ENCODE results near the gene BCL11A. TPM values are rescaled to one million over a fixed set of nuclear protein-coding genes. Genes with fewer than 3 reads are reported as not detected.

BCL11A gene
- polyA plus RNA-seq, 1 donor (not counting 4 experiments of a cell fraction or from before 2014, with no cell fraction given), result 5.0 TPM

- DNase-seq (ENCODE audit: low read depth, low spot score) (peak; percentile 21), FAIRE-seq (peak; percentile 79)
- Histone ChIP-seq H3K4me1 (ENCODE audit: control insufficient read depth, extremely low read depth, insufficient read depth, low read length) (peaks cover 50% of the 10 kb centered on the region), H3K9ac (ENCODE audit: control insufficient read depth, extremely low read depth, insufficient read depth, low read length) (peak overlapping the region; percentile 58), H3K79me2 (ENCODE audit: control insufficient read depth, insufficient read depth, low read length) (no peaks in the 10 kb centered on the region), H3K4me3 (ENCODE audit: control insufficient read depth in 2 of 3, extremely low read depth in 1 of 3, insufficient read depth in 2 of 3, low read depth in 1 of 3, low read length in 3 of 3) (peak overlapping the region in 2 of 3 experiments; percentile 39 to 52), H3K9me1 (ENCODE audit: control insufficient read depth, extremely low read depth, insufficient read depth, low read length) (no peaks in the 10 kb centered on the region), H4K20me1 (ENCODE audit: control insufficient read depth, extremely low read depth, insufficient read depth, low read length) (no peaks in the 10 kb centered on the region), H3K9me3 (ENCODE audit: control insufficient read depth, low read depth, low read length) (no peaks in the 10 kb centered on the region), H3K4me2 (ENCODE audit: control insufficient read depth, extremely low read depth, insufficient read depth, low read depth, low read length) (peak overlapping the region; percentile 82), H3K27ac (ENCODE audit: control insufficient read depth, insufficient read depth, low read length) (peak overlapping the region; percentile 86), H3K36me3 (ENCODE audit: control insufficient read depth in 2 of 2, extremely low read depth in 1 of 2, insufficient read depth in 2 of 2, low read length in 2 of 2) (peaks cover 0 to 1% of the 10 kb centered on the region in 2 experiments), H3K27me3 (ENCODE audit: control insufficient read depth, extremely low read depth, insufficient read depth, low read length) (no peaks in the 10 kb centered on the region), H2AFZ (ENCODE audit: control insufficient read depth, low read length) (peak overlapping the region; percentile 69)
- dilution Hi-C loops (cut with MboI; ENCODE audit: extremely low pct_ligation_motif_present, low sequenced_read_pairs), result no loop called here
- TF ChIP-seq CTCF (optimal IDR thresholded peaks at IDR 0.05 in 1 of 3, IDR thresholded peaks at IDR 0.05 in 1 of 3, conservative IDR thresholded peaks at IDR 0.05 in 1 of 3; ENCODE audit: extremely low read depth in 1 of 3, insufficient read depth in 2 of 3, low read length in 3 of 3) (no peak), EZH2 (IDR thresholded peaks at IDR 0.05; ENCODE audit: low read length) (no peak)
These were observed 74.0 kb downstream of the BCL11A start for GRCh38 chr2:60479226-60480088.

- peaks cover 44% of the 10 kb centered on the region for H3K4me1 ChIP-seq (ENCODE audit: control insufficient read depth, extremely low read depth, insufficient read depth, low read length)
- H3K36me3 ChIP-seq (ENCODE audit: control insufficient read depth in 2 of 2, extremely low read depth in 1 of 2, insufficient read depth in 2 of 2, low read length in 2 of 2), result no peaks in the 10 kb centered on the region
- H3K4me3 ChIP-seq (ENCODE audit: control insufficient read depth in 2 of 3, extremely low read depth in 1 of 3, insufficient read depth in 2 of 3, low read depth in 1 of 3, low read length in 3 of 3), result no peak overlapping the region
- no peak overlapping the region for H2AFZ ChIP-seq (ENCODE audit: control insufficient read depth, low read length)
- H3K27ac ChIP-seq (ENCODE audit: control insufficient read depth, insufficient read depth, low read length), result peak overlapping the region; percentile 86
- DNase-seq (ENCODE audit: low read depth, low spot score) (no peak), FAIRE-seq (no peak)
- H3K9me3 ChIP-seq (ENCODE audit: control insufficient read depth, low read depth, low read length), result no peaks in the 10 kb centered on the region
- TF ChIP-seq EZH2 (IDR thresholded peaks at IDR 0.05; ENCODE audit: low read length) (no peak), CTCF (optimal IDR thresholded peaks at IDR 0.05 in 1 of 3, IDR thresholded peaks at IDR 0.05 in 1 of 3, conservative IDR thresholded peaks at IDR 0.05 in 1 of 3; ENCODE audit: extremely low read depth in 1 of 3, insufficient read depth in 2 of 3, low read length in 3 of 3) (no peak)
- no peaks in the 10 kb centered on the region for H3K9me1 ChIP-seq (ENCODE audit: control insufficient read depth, extremely low read depth, insufficient read depth, low read length)
- H3K9ac ChIP-seq (ENCODE audit: control insufficient read depth, extremely low read depth, insufficient read depth, low read length), result peak overlapping the region; percentile 4
- peak overlapping the region; percentile 82 for H3K4me2 ChIP-seq (ENCODE audit: control insufficient read depth, extremely low read depth, insufficient read depth, low read depth, low read length)
- dilution Hi-C loops (cut with MboI; ENCODE audit: extremely low pct_ligation_motif_present, low sequenced_read_pairs), result no loop called here
- no peaks in the 10 kb centered on the region for H4K20me1 ChIP-seq (ENCODE audit: control insufficient read depth, extremely low read depth, insufficient read depth, low read length)
- no peaks in the 10 kb centered on the region for H3K27me3 ChIP-seq (ENCODE audit: control insufficient read depth, extremely low read depth, insufficient read depth, low read length)
- no peaks in the 10 kb centered on the region for H3K79me2 ChIP-seq (ENCODE audit: control insufficient read depth, insufficient read depth, low read length)
These were observed 74.8 kb downstream of the BCL11A start for GRCh38 chr2:60478660-60479059.

Measured in keratinocyte (primary cell).